ENCODE measurements around the gene PLPP4.

DNA sequence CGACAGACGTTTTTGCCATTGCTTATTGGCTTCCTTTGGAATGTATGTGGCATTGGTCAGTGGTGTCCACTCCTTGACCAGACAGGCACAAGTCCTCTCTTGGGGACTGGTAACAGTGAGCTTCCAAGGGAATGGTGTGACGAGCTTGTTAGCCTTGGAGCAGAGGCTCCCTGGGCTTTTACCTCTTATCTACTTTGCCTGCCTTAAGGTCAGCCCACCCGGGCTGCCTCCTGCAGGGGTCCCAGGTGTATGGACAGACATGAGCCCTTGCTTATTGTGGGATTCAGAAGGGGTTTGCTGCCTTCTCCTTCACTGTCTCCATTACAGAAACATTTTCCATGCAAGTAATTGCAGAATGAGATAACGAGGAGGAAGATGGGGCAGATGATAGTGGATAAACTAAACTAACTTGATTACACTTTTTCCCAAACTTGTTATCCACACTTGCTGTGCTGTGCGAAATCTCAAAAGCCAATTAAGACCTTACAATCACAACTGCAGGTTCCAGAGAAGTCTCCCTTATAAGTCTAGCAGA is 29.7 kb downstream of the PLPP4 start:
- no peak for TF ChIP-seq ETV6 (conservative IDR thresholded peaks at IDR 0.05 in 1 of 2, IDR thresholded peaks at IDR 0.05 in 1 of 2; ENCODE audit: borderline replicate concordance in 1 of 2, low read depth in 1 of 2)
- TF ChIP-seq, protein P1, sequence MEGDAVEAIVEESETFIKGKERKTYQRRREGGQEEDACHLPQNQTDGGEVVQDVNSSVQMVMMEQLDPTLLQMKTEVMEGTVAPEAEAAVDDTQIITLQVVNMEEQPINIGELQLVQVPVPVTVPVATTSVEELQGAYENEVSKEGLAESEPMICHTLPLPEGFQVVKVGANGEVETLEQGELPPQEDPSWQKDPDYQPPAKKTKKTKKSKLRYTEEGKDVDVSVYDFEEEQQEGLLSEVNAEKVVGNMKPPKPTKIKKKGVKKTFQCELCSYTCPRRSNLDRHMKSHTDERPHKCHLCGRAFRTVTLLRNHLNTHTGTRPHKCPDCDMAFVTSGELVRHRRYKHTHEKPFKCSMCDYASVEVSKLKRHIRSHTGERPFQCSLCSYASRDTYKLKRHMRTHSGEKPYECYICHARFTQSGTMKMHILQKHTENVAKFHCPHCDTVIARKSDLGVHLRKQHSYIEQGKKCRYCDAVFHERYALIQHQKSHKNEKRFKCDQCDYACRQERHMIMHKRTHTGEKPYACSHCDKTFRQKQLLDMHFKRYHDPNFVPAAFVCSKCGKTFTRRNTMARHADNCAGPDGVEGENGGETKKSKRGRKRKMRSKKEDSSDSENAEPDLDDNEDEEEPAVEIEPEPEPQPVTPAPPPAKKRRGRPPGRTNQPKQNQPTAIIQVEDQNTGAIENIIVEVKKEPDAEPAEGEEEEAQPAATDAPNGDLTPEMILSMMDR (IDR thresholded peaks at IDR 0.05 in 2 of 3, conservative IDR thresholded peaks at IDR 0.05 in 1 of 3; ENCODE audit: control insufficient read depth in 2 of 3, extremely low read depth in 1 of 3, insufficient read depth in 1 of 3, low read depth in 3 of 3, low read length in 3 of 3): no peak
- TF ChIP-seq RELA (IDR thresholded peaks at IDR 0.05; ENCODE audit: borderline replicate concordance, partially characterized antibody): no peak
- TF ChIP-seq FOS (IDR thresholded peaks at IDR 0.05; ENCODE audit: borderline replicate concordance, extremely low read depth, insufficient read length): no peak
- TF ChIP-seq CEBPB (IDR thresholded peaks at IDR 0.05; ENCODE audit: borderline replicate concordance in 1 of 2, low read depth in 2 of 2, low read length in 2 of 2): no peak

Data from GM12878 (cell line).